Measurements from ENCODE around the gene MFSD11. TPM values are rescaled to one million over a fixed set of nuclear protein-coding genes. Genes with fewer than 3 reads are reported as not detected.

The MFSD11 gene
- total and polyA plus RNA-seq, 2 of the 4 experiments (the other 2 are of a cell fraction) = 12.3 to 16.1 TPM

GRCh38 chr17:76783146-76783545, 45.2 kb downstream of the MFSD11 start:
- H4K91ac ChIP-seq (ENCODE audit: insufficient read depth, low read depth, low read length) = no peak overlapping the region
- no peaks in the 10 kb centered on the region for H4K20me1 ChIP-seq (ENCODE audit: insufficient read depth, low read length)
- H3K9me1 ChIP-seq (ENCODE audit: insufficient read depth, low read length) = 0 out of 2 replicates have a peak, but pooled peaks cover 3% of the 10 kb centered on the region
- BruUV-seq (replicated peaks) = no TSS peak
- no peak overlapping the region for H2AFZ ChIP-seq (replicated peaks; ENCODE audit: low read length, poor library complexity)
- no CpG with 5 or more reads among the region's 5 CpGs for WGBS, 2 experiments (ENCODE audit: extremely low coverage in 2 of 2, insufficient read length in 1 of 2)
- no peaks in the 10 kb centered on the region for H3K9me3 ChIP-seq (ENCODE audit: control insufficient read depth, insufficient read depth, low read length)
- dilution Hi-C loops (cut with HindIII; ENCODE audit: low sequenced_read_pairs, unreplicated experiment) (no loop called here), in situ Hi-C loops (cut with MboI; ENCODE audit: low sequenced_read_pairs) (no loop called here), intact Hi-C loops (cut with micrococcal nuclease) (no loop called here)
- no peak overlapping the region for H2BK15ac ChIP-seq (ENCODE audit: low read depth, low read length)
- H3K27ac ChIP-seq (ENCODE audit: insufficient read depth, low read length) = no peak overlapping the region
- H3K4me1 ChIP-seq (ENCODE audit: control insufficient read depth, insufficient read depth, low read length) = no peaks in the 10 kb centered on the region
- no peaks in the 10 kb centered on the region for H3K27me3 ChIP-seq (ENCODE audit: control insufficient read depth, insufficient read depth, low read length)
- H3K9ac ChIP-seq (ENCODE audit: low read depth, low read length) = no peak overlapping the region
- ChIA-PET POLR2A (ENCODE audit: unreplicated experiment) (no interaction called here), CTCF (interaction anchor here (0.5 to 0.6 kb wide), 2 partner anchors 14 to 1578 kb away, joined by 3 to 4 read pairs; no protein-coding TSS in a partner anchor)
- H2BK120ac ChIP-seq (ENCODE audit: low read depth, low read length) = no peak overlapping the region
- H3K56ac ChIP-seq (ENCODE audit: extremely low read depth, insufficient read depth, low read length) = no peak overlapping the region
- H3K4me3 ChIP-seq (ENCODE audit: insufficient read depth, low read depth, low read length) = no peak overlapping the region
- no peak overlapping the region for H4K5ac ChIP-seq (ENCODE audit: low read depth, low read length)
- no peak overlapping the region for H3K14ac ChIP-seq (replicated peaks; ENCODE audit: low read depth, low read length)
- H2AK5ac ChIP-seq (ENCODE audit: low read depth, low read length) = no peak overlapping the region
- H2BK5ac ChIP-seq (ENCODE audit: low read depth, low read length, poor library complexity, severe bottlenecking) = no peak overlapping the region
- ATAC-seq (ENCODE audit: low read depth) (no peak), DNase-seq (no peak)
- H3K23ac ChIP-seq (ENCODE audit: low read depth, low read length) = no peak overlapping the region
- no peak overlapping the region for H3K4me2 ChIP-seq (ENCODE audit: low read depth, low read length)
- peaks cover 15% of the 10 kb centered on the region for H3K36me3 ChIP-seq (ENCODE audit: control insufficient read depth, insufficient read depth, low read length)
- H4K8ac ChIP-seq (ENCODE audit: low read depth in 2 of 2, low read length in 2 of 2) = no peak overlapping the region
- no peak overlapping the region for H2AK9ac ChIP-seq (replicated peaks; ENCODE audit: low read depth, low read length, poor library complexity)
- no peak overlapping the region for H2BK20ac ChIP-seq (ENCODE audit: low read depth, low read length)
- no peak overlapping the region for H3K4ac ChIP-seq (ENCODE audit: low read depth, low read length)
- H3K18ac ChIP-seq (ENCODE audit: low read depth, low read length) = no peak overlapping the region
- H3K79me1 ChIP-seq (ENCODE audit: low read depth in 1 of 2, low read length in 2 of 2) = no peaks in the 10 kb centered on the region
- TF ChIP-seq RCOR1 (IDR thresholded peaks at IDR 0.05; ENCODE audit: insufficient replicate concordance, low read length) (no peak), RAD21 (IDR thresholded peaks at IDR 0.05; ENCODE audit: low read length) (no peak), NFE2L2 (IDR thresholded peaks at IDR 0.05; ENCODE audit: low read depth, low read length) (no peak), FOS (IDR thresholded peaks at IDR 0.05; ENCODE audit: low read depth, low read length) (no peak)

All from IMR-90 (cell line).